Epithelial cell of proximal tubule (primary cell): ENCODE results near the gene KCNG1. TPM values are rescaled to one million over a fixed set of nuclear protein-coding genes. Genes with fewer than 3 reads are reported as not detected.

Source experiments
- DNase-seq: peaks from one replicate; pipeline ENCODE4 v3.0.0-alpha.2; 2011; ENCODE audit warnings: low read depth
- H3K4me3 ChIP-seq: 2 replicates; pipeline ENCODE4 v1.5.1; 2011; ENCODE audit warnings: low read depth, mild to moderate bottlenecking, low read length
- CTCF ChIP-seq: conservative IDR thresholded peaks from 2 replicates; pipeline ENCODE4 v1.5.1; 2012; ENCODE audit warnings: low read depth, mild to moderate bottlenecking, low read length
- total RNA-seq: library from RNA; depleted of rRNA; stranded (reverse); fragments of >200 nt; gene quantifications from 2 replicates; pipeline ENCODE4 v1.2.3, GENCODE V29; 2015

Gene KCNG1
- total RNA-seq, 1 donor from 2014 or later = 10.5 TPM

GRCh38 chr20:50996901-50997865 is 25.7 kb downstream of the KCNG1 start:
- no peak for DNase-seq
- no peak overlapping the region for H3K4me3 ChIP-seq
- TF ChIP-seq CTCF = no peak

- DNase-seq = no peak
- no peak for TF ChIP-seq CTCF
- H3K4me3 ChIP-seq = no peak overlapping the region
These were observed 27.4 kb downstream of the KCNG1 start for GRCh38 chr20:50995506-50995905.

GRCh38 chr20:50993876-50994275 is 29.0 kb downstream of the KCNG1 start:
- H3K4me3 ChIP-seq = no peak overlapping the region
- TF ChIP-seq CTCF = no peak
- no peak for DNase-seq

- no peak overlapping the region for H3K4me3 ChIP-seq
- DNase-seq = no peak
- TF ChIP-seq CTCF = peak; percentile 76
These were observed 30.0 kb downstream of the KCNG1 start for GRCh38 chr20:50992733-50993457.

- DNase-seq = no peak
- no peak for TF ChIP-seq CTCF
- H3K4me3 ChIP-seq = no peak overlapping the region
These were observed 30.6 kb downstream of the KCNG1 start for GRCh38 chr20:50992336-50992732.

GRCh38 chr20:50991076-50991475 is 31.8 kb downstream of the KCNG1 start:
- H3K4me3 ChIP-seq = no peak overlapping the region
- no peak for DNase-seq
- no peak for TF ChIP-seq CTCF
